HEK293T (cell line): Measurements from ENCODE around the gene GADD45B.

Source experiments
- BHLHE40 ChIP-seq: fragments of 450-650 bp; IDR thresholded peaks from 2 replicates; pipeline ENCODE4 v1.6.1; 2016; ENCODE audit warnings: mild to moderate bottlenecking, moderate library complexity, borderline replicate concordance
- FOXM1 ChIP-seq: fragments of 450-650 bp; IDR thresholded peaks from 2 replicates; pipeline ENCODE4 v1.6.1; 2017; ENCODE audit warnings: mild to moderate bottlenecking, borderline replicate concordance
- NFRKB ChIP-seq: fragments of 450-650 bp; IDR thresholded peaks from 2 replicates; pipeline ENCODE4 v1.6.1; 2016; ENCODE audit warnings: mild to moderate bottlenecking, moderate library complexity
- SP1 ChIP-seq: fragments of 450-650 bp; IDR thresholded peaks from 2 replicates; pipeline ENCODE4 v1.6.1; 2017
- ZNF384 ChIP-seq: fragments of 450-650 bp; IDR thresholded peaks from 2 replicates; pipeline ENCODE4 v1.6.1; 2016

DNA sequence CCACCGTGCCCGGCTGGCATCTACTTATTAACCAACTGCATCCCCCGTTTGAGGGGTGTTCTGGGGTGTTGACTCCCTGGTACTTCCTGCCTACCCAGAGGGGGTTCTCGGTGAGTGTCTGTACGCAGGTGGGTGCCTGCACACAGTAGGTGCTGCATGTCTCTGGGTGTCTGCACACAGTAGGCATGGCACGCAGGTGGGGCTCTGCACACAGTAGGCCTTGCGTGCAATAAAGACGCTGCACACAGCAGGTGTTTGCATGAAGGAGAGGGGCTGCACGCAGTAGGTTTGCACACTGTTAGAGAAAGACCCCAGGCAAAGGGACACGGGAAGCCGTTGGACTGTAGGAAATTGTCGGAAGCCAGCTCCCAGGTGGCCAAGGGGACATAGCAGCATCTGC is 11.2 kb downstream of the GADD45B start:
- TF ChIP-seq ZNF384 (no peak), SP1 (no peak), FOXM1 (no peak), BHLHE40 (no peak), NFRKB (no peak)
